GM23338 (cell line): ENCODE results near the gene TM2D1. TPM values are rescaled to one million over a fixed set of nuclear protein-coding genes. Genes with fewer than 3 reads are reported as not detected.
"Not testable (repeated sequence)": the region's sequence is repeated elsewhere in the genome, so short reads cannot be mapped to it uniquely, and the experiment has no call there.

Experiments used
- ATAC-seq: fragments of 200-7000 bp; cut with Tn5 transposase; 3 replicates; pipeline ENCODE4 v1.9.1; 2020
- DNase-seq: peaks from one replicate; pipeline ENCODE4 v3.0.0-alpha.2; 2015; ENCODE audit warnings: low spot score
- H2AFZ ChIP-seq: fragments of 200-600 bp; sonication (generic); 2 replicates; pipeline ENCODE4 v1.8.0; 2016; ENCODE audit warnings: antibody characterized with exemption, mild to moderate bottlenecking, moderate library complexity
- H3F3A ChIP-seq: fragments of 200-600 bp; sonication (generic); replicated peaks from 2 replicates; pipeline ENCODE4 v1.8.0; 2017; ENCODE audit warnings: antibody characterized with exemption, mixed run types, low read depth
- H3K27ac ChIP-seq: fragments of 200-600 bp; sonication (generic); 2 replicates; pipeline ENCODE4 v1.6.1; 2016; ENCODE audit warnings: low read depth
- H3K27me3 ChIP-seq: fragments of 200-600 bp; sonication (generic); 2 replicates; pipeline ENCODE4 v1.8.0; 2016; ENCODE audit warnings: mild to moderate bottlenecking, mixed run types, moderate library complexity; ENCODE audit not compliant: insufficient read depth
- H3K36me3 ChIP-seq: fragments of 200-600 bp; sonication (generic); 2 replicates; pipeline ENCODE4 v1.8.0; 2016; ENCODE audit warnings: mild to moderate bottlenecking; ENCODE audit not compliant: insufficient read depth
- H3K4me1 ChIP-seq: fragments of 200-600 bp; sonication (generic); 2 replicates; pipeline ENCODE4 v1.8.0; 2016; ENCODE audit warnings: mild to moderate bottlenecking, moderate library complexity; ENCODE audit not compliant: insufficient read depth
- H3K4me2 ChIP-seq: fragments of 200-600 bp; sonication (generic); 2 replicates; pipeline ENCODE4 v1.7.1; 2017; ENCODE audit warnings: mixed run types
- H3K4me3 ChIP-seq: fragments of 200-600 bp; sonication (generic); 2 replicates; pipeline ENCODE4 v1.6.1; 2016; ENCODE audit warnings: mixed run types
- H3K79me2 ChIP-seq: fragments of 200-600 bp; sonication (generic); replicated peaks from 2 replicates; pipeline ENCODE4 v1.8.0; 2017; ENCODE audit warnings: mild to moderate bottlenecking; ENCODE audit not compliant: insufficient read depth
- H3K9me2 ChIP-seq: fragments of 200-600 bp; sonication (generic); 2 replicates; pipeline ENCODE4 v1.8.0; 2017; ENCODE audit not compliant: insufficient read depth
- H4K20me1 ChIP-seq: fragments of 200-600 bp; sonication (generic); replicated peaks from 2 replicates; pipeline ENCODE4 v1.8.0; 2017; ENCODE audit warnings: mild to moderate bottlenecking; ENCODE audit not compliant: insufficient read depth
- H3K27ac Mint-ChIP-seq: 2 replicates; pipeline ENCODE4 v1.8.0; 2020; ENCODE audit warnings: inconsistent platforms, mild to moderate bottlenecking, moderate library complexity, mixed read lengths
- H3K27me3 Mint-ChIP-seq: 3 replicates; pipeline ENCODE4 v1.8.0; 2022; ENCODE audit warnings: low read depth, mild to moderate bottlenecking, moderate library complexity, mixed read lengths, inconsistent platforms; ENCODE audit not compliant: insufficient read depth, poor library complexity
- H3K36me3 Mint-ChIP-seq: 3 replicates; pipeline ENCODE4 v1.8.0; 2021; ENCODE audit warnings: low read depth, mild to moderate bottlenecking, inconsistent platforms, moderate library complexity, mixed read lengths
- H3K4me1 Mint-ChIP-seq: 3 replicates; pipeline ENCODE4 v1.8.0; 2020; ENCODE audit warnings: mild to moderate bottlenecking, inconsistent platforms, mixed read lengths
- H3K4me3 Mint-ChIP-seq: 3 replicates; pipeline ENCODE4 v1.8.0; 2021; ENCODE audit warnings: moderate library complexity, mild to moderate bottlenecking, inconsistent platforms, mixed read lengths
- H3K9me3 Mint-ChIP-seq: 3 replicates; pipeline ENCODE4 v1.8.0; 2020; ENCODE audit warnings: moderate library complexity, mild to moderate bottlenecking, inconsistent platforms, mixed read lengths
- CREB1 ChIP-seq: fragments of 250-450 bp; sonication (Bioruptor Pico); IDR thresholded peaks from 2 replicates; pipeline ENCODE4 v1.5.0; 2020; ENCODE audit warnings: low read depth, mild to moderate bottlenecking, moderate library complexity
- CTCF ChIP-seq, 2 experiments: fragments of 200-600 bp in 1 of 2; sonication (generic) in 1 of 2; conservative IDR thresholded peaks; 2 replicates each; pipeline versions ENCODE4 v1.5.1 to v1.6.1; 2016 to 2017; ENCODE audit warnings: antibody characterized with exemption in 2 of 2, low read depth in 2 of 2, mild to moderate bottlenecking in 2 of 2, moderate library complexity in 1 of 2
- ETS1 ChIP-seq: IDR thresholded peaks from 2 replicates; pipeline ENCODE4 v1.6.1; 2016; ENCODE audit warnings: antibody characterized with exemption
- EZH2 ChIP-seq: fragments of 200-600 bp; sonication (generic); IDR thresholded peaks from one replicate; pipeline ENCODE4 v1.8.0; 2017; ENCODE audit warnings: antibody characterized with exemption, mild to moderate bottlenecking, low read depth; ENCODE audit not compliant: unreplicated experiment
- EZH2phosphoT487 ChIP-seq: fragments of 200-600 bp; sonication (generic); IDR thresholded peaks from one replicate; pipeline ENCODE4 v1.8.1; 2018; ENCODE audit warnings: antibody characterized with exemption; ENCODE audit not compliant: unreplicated experiment
- JUNB ChIP-seq: IDR thresholded peaks from one replicate; pipeline ENCODE4 v1.6.1; 2016; ENCODE audit warnings: antibody characterized with exemption; ENCODE audit not compliant: unreplicated experiment
- NANOG ChIP-seq: IDR thresholded peaks from 2 replicates; pipeline ENCODE4 v1.6.1; 2016; ENCODE audit warnings: antibody characterized with exemption, borderline replicate concordance
- POLR2AphosphoS5 ChIP-seq: IDR thresholded peaks from 2 replicates; pipeline ENCODE4 v1.6.1; 2016; ENCODE audit warnings: antibody characterized with exemption, low read depth
- STAT1 ChIP-seq: IDR thresholded peaks from one replicate; pipeline ENCODE4 v1.6.1; 2016; ENCODE audit warnings: antibody characterized with exemption; ENCODE audit not compliant: unreplicated experiment
- ZNF114 ChIP-seq: fragments of 250-450 bp; sonication (Bioruptor Pico); IDR thresholded peaks from 2 replicates; pipeline ENCODE4 v1.5.0; 2020; ENCODE audit warnings: mild to moderate bottlenecking, moderate library complexity
- ZNF462 ChIP-seq: fragments of 250-450 bp; sonication (Bioruptor Pico); IDR thresholded peaks from 2 replicates; pipeline ENCODE4 v1.5.0; 2020; ENCODE audit warnings: mild to moderate bottlenecking, moderate library complexity
- polyA plus RNA-seq: library from polyadenylated mRNA; unstranded; fragments of >200 nt; fragmentation: Nextera tagmentation; extraction: Ambion mirVana; gene quantifications from 2 replicates; pipeline ENCODE4 v1.2.1, GENCODE V29; 2016
- total RNA-seq: library from RNA; depleted of rRNA; stranded (reverse); fragments of >200 nt; shearing (Covaris generic); gene quantifications from 2 replicates; pipeline ENCODE4 v1.2.3, GENCODE V29; 2014

TM2D1 gene
- total and polyA plus RNA-seq, 2 experiments from 2014 or later, result 46.7 to 47.5 TPM

GRCh38 chr1:61711257-61711656 is 13.7 kb downstream of the TM2D1 start:
- not testable (repeated sequence) for H3K9me3 Mint-ChIP-seq, ATAC-seq, H4K20me1 ChIP-seq, H3K36me3 Mint-ChIP-seq, H3K4me3 Mint-ChIP-seq, H3K4me1 ChIP-seq, DNase-seq, H3K27me3 ChIP-seq, H3K4me1 Mint-ChIP-seq, H3K36me3 ChIP-seq, H3F3A ChIP-seq, H3K27ac ChIP-seq, H3K9me2 ChIP-seq, H3K27ac Mint-ChIP-seq, H3K4me3 ChIP-seq, H3K27me3 Mint-ChIP-seq, H2AFZ ChIP-seq, H3K4me2 ChIP-seq
- H3K79me2 ChIP-seq, result peaks cover 19% of the 10 kb centered on the region; the same call in 1 of the 2 replicates

- DNase-seq (no peak), ATAC-seq (no peak)
- no peaks in the 10 kb centered on the region for H3K27me3 ChIP-seq
- H3K4me2 ChIP-seq, result no peak overlapping the region
- no peak overlapping the region for H3K27ac ChIP-seq
- Mint-ChIP-seq H3K36me3 (peaks cover 8% of the 10 kb centered on the region; the same call in 2 of the 3 replicates), H3K9me3 (no peaks in the 10 kb centered on the region), H3K4me1 (no peaks in the 10 kb centered on the region), H3K27me3 (no peaks in the 10 kb centered on the region), H3K27ac (no peak overlapping the region), H3K4me3 (no peak overlapping the region)
- H3K9me2 ChIP-seq, result no peaks in the 10 kb centered on the region
- H4K20me1 ChIP-seq, result peaks cover 5% of the 10 kb centered on the region; the same call in 1 of the 2 replicates
- H3K36me3 ChIP-seq, result peaks cover 6% of the 10 kb centered on the region
- H2AFZ ChIP-seq, result no peak overlapping the region
- H3F3A ChIP-seq, result no peaks in the 10 kb centered on the region
- H3K4me1 ChIP-seq, result no peaks in the 10 kb centered on the region
- no peak overlapping the region for H3K4me3 ChIP-seq
- H3K79me2 ChIP-seq, result peaks cover 11% of the 10 kb centered on the region; the same call in 1 of the 2 replicates
- TF ChIP-seq CREB1 (CRISPR knock-in tag) (no peak), ETS1 (no peak), JUNB (no peak), ZNF114 (no peak), EZH2phosphoT487 (no peak), ZNF462 (CRISPR knock-in tag) (no peak), STAT1 (no peak), POLR2AphosphoS5 (no peak), EZH2 (no peak), CTCF (conservative IDR thresholded peaks at IDR 0.05; ENCODE audit: low read depth in 2 of 2) (no peak), NANOG (no peak)
Observed at GRCh38 chr1:61709908-61710289, 15.0 kb downstream of the TM2D1 start.
